Neuronal stem cell (in vitro differentiated cells): ENCODE results near the gene LYPD5.

Source experiments
- DNase-seq: peaks from one replicate; pipeline ENCODE4 v3.0.0-alpha.2; 2013; ENCODE audit warnings: low spot score
- H2AFZ ChIP-seq: one replicate; pipeline ENCODE4 v1.6.1; 2013; ENCODE audit warnings: mild to moderate bottlenecking, low read length, inconsistent platforms
- H2AK5ac ChIP-seq: 2 replicates; pipeline ENCODE4 v1.6.1; 2013; ENCODE audit warnings: low read depth, mild to moderate bottlenecking, inconsistent platforms, low read length, moderate library complexity, mixed read lengths
- H2BK120ac ChIP-seq: 2 replicates; pipeline ENCODE4 v1.6.1; 2013; ENCODE audit warnings: low read depth, mild to moderate bottlenecking, inconsistent platforms, low read length, moderate library complexity, mixed read lengths
- H2BK12ac ChIP-seq: one replicate; pipeline ENCODE4 v1.6.1; 2013; ENCODE audit warnings: low read length, inconsistent platforms
- H2BK15ac ChIP-seq: 2 replicates; pipeline ENCODE4 v1.6.1; 2013; ENCODE audit warnings: mild to moderate bottlenecking, low read length, inconsistent platforms, mixed read lengths
- H2BK5ac ChIP-seq: one replicate; pipeline ENCODE4 v1.6.1; 2013; ENCODE audit warnings: inconsistent platforms, mild to moderate bottlenecking, low read length, moderate library complexity
- H3K14ac ChIP-seq: one replicate; pipeline ENCODE4 v1.6.1; 2013; ENCODE audit warnings: low read length, inconsistent platforms
- H3K18ac ChIP-seq: 2 replicates; pipeline ENCODE4 v1.6.1; 2013; ENCODE audit warnings: low read length, inconsistent platforms
- H3K23ac ChIP-seq: 2 replicates; pipeline ENCODE4 v1.6.1; 2013; ENCODE audit warnings: low read depth, mild to moderate bottlenecking, mixed read lengths, low read length, inconsistent platforms; ENCODE audit not compliant: poor library complexity
- H3K27ac ChIP-seq: replicated peaks from 3 replicates; pipeline ENCODE4 v1.5.1; 2013; ENCODE audit warnings: low read length, inconsistent platforms
- H3K27me3 ChIP-seq, 3 experiments: 2 replicates each; pipeline ENCODE4 v1.6.1; 2013; ENCODE audit warnings: low read length in 3 of 3, mild to moderate bottlenecking in 2 of 3, inconsistent platforms in 1 of 3, low read depth in 1 of 3, mixed read lengths in 1 of 3, moderate library complexity in 1 of 3; ENCODE audit not compliant: control insufficient read depth in 3 of 3, insufficient read depth in 3 of 3
- H3K36me3 ChIP-seq, 2 donors: replicated peaks in 1 of 2; 2 replicates each; pipeline ENCODE4 v1.6.1; 2013; ENCODE audit warnings: low read length in 2 of 2; ENCODE audit not compliant: control insufficient read depth in 2 of 2, insufficient read depth in 2 of 2
- H3K4ac ChIP-seq: 2 replicates; pipeline ENCODE4 v1.6.1; 2013; ENCODE audit warnings: inconsistent platforms, mild to moderate bottlenecking, low read length, moderate library complexity
- H3K4me1 ChIP-seq, 2 donors: 1 replicate in 1 of 2; 2 replicates in 1 of 2; pipeline ENCODE4 v1.6.1; 2013; ENCODE audit warnings: low read length in 2 of 2, low read depth in 1 of 2; ENCODE audit not compliant: control insufficient read depth in 2 of 2, insufficient read depth in 1 of 2
- H3K4me2 ChIP-seq: one replicate; pipeline ENCODE4 v1.6.1; 2013; ENCODE audit warnings: mild to moderate bottlenecking, low read length, inconsistent platforms; ENCODE audit not compliant: insufficient read depth, poor library complexity, severe bottlenecking
- H3K4me3 ChIP-seq, 2 donors: 2 replicates each; pipeline ENCODE4 v1.5.1; 2013; ENCODE audit warnings: low read length in 2 of 2, mild to moderate bottlenecking in 2 of 2, inconsistent platforms in 1 of 2, moderate library complexity in 1 of 2
- H3K79me1 ChIP-seq: one replicate; pipeline ENCODE4 v1.6.1; 2013; ENCODE audit warnings: low read depth, mild to moderate bottlenecking, inconsistent platforms, low read length, moderate library complexity
- H3K9ac ChIP-seq: one replicate; pipeline ENCODE4 v1.6.1; 2013; ENCODE audit warnings: mild to moderate bottlenecking, low read depth, low read length, inconsistent platforms; ENCODE audit not compliant: poor library complexity
- H3K9me3 ChIP-seq, 2 donors: replicated peaks in 1 of 2; 2 replicates each; pipeline versions ENCODE3 to v1.6.1; 2013; ENCODE audit warnings: low read length in 2 of 2, mild to moderate bottlenecking in 2 of 2, inconsistent platforms in 1 of 2, low read depth in 1 of 2, mixed read lengths in 1 of 2, moderate library complexity in 1 of 2; ENCODE audit not compliant: control insufficient read depth in 2 of 2, insufficient read depth in 1 of 2
- H4K8ac ChIP-seq: one replicate; pipeline ENCODE4 v1.6.1; 2013; ENCODE audit warnings: low read depth, mild to moderate bottlenecking, inconsistent platforms, low read length, moderate library complexity
- H4K91ac ChIP-seq: one replicate; pipeline ENCODE4 v1.6.1; 2013; ENCODE audit warnings: low read length, low read depth, mild to moderate bottlenecking, inconsistent platforms; ENCODE audit not compliant: poor library complexity
- WGBS, 2 donors: extraction: QIAGEN DNeasy Blood & Tissue Kit; methylation state at CpG; one replicate each; pipeline ENCODE4 v1.1.7; 2013; ENCODE audit warnings: missing lambda C conversion rate in 2 of 2, mixed read lengths in 1 of 2; ENCODE audit not compliant: insufficient read length in 2 of 2, insufficient replicate concordance in 1 of 2; ENCODE audit errors: extremely low coverage in 2 of 2; 5-methylcytosine and 5-hydroxymethylcytosine counted together

LYPD5 gene

GRCh38 chr19:43783636-43784035 is 18.6 kb downstream of the LYPD5 start:
- no peak overlapping the region for H3K4me3 ChIP-seq
- no peak overlapping the region for H3K4me2 ChIP-seq
- H3K4ac ChIP-seq: no peak overlapping the region
- H3K18ac ChIP-seq: no peak overlapping the region
- H2BK120ac ChIP-seq: no peak overlapping the region
- H3K9me3 ChIP-seq: no peaks in the 10 kb centered on the region
- no peak overlapping the region for H2BK15ac ChIP-seq
- H3K4me1 ChIP-seq: peaks cover 0 to 6% of the 10 kb centered on the region in 2 donors
- no peak overlapping the region for H2BK5ac ChIP-seq
- H2AK5ac ChIP-seq: no peak overlapping the region
- no peak overlapping the region for H3K14ac ChIP-seq
- no peaks in the 10 kb centered on the region for H3K36me3 ChIP-seq
- H4K91ac ChIP-seq: no peak overlapping the region
- H3K9ac ChIP-seq: no peak overlapping the region
- H4K8ac ChIP-seq: no peak overlapping the region
- H3K27me3 ChIP-seq: no peaks in the 10 kb centered on the region
- no peak overlapping the region for H2AFZ ChIP-seq
- no peak overlapping the region for H3K23ac ChIP-seq
- WGBS, 2 donors: no CpG with 5 or more reads among the region's 8 CpGs
- H2BK12ac ChIP-seq: no peak overlapping the region
- H3K27ac ChIP-seq: no peak overlapping the region
- peaks cover 1% of the 10 kb centered on the region for H3K79me1 ChIP-seq
- DNase-seq: no peak

- Histone ChIP-seq H3K9me3 (no peaks in the 10 kb centered on the region), H3K27me3 (no peaks in the 10 kb centered on the region), H3K14ac (no peak overlapping the region), H3K36me3 (no peaks in the 10 kb centered on the region), H3K4me1 (peaks cover under 1 to 9% of the 10 kb centered on the region in 2 donors), H3K18ac (peak overlapping the region; percentile 59), H4K91ac (no peak overlapping the region), H2BK12ac (no peak overlapping the region), H3K4me2 (no peak overlapping the region), H3K4ac (no peak overlapping the region), H2BK5ac (peak overlapping the region; percentile 57), H2AK5ac (peak overlapping the region; percentile 31), H4K8ac (no peak overlapping the region), H2BK120ac (no peak overlapping the region), H3K27ac (no peak overlapping the region), H2BK15ac (no peak overlapping the region), H3K4me3 (no peak overlapping the region), H3K23ac (no peak overlapping the region), H3K79me1 (peaks cover 1% of the 10 kb centered on the region), H2AFZ (no peak overlapping the region), H3K9ac (no peak overlapping the region)
- no peak for DNase-seq
- no CpG with 5 or more reads among the region's 24 CpGs for WGBS, 2 donors
These were observed 19.5 kb downstream of the LYPD5 start for GRCh38 chr19:43782689-43783231.

- Histone ChIP-seq H2AFZ (no peak overlapping the region), H3K4me3 (no peak overlapping the region), H2BK15ac (no peak overlapping the region), H3K36me3 (no peaks in the 10 kb centered on the region), H3K14ac (no peak overlapping the region), H4K8ac (no peak overlapping the region), H3K79me1 (peaks cover 1% of the 10 kb centered on the region), H2AK5ac (peak overlapping the region; percentile 31), H3K4me1 (peaks cover 3 to 12% of the 10 kb centered on the region in 2 donors), H2BK120ac (no peak overlapping the region), H3K4ac (no peak overlapping the region), H3K18ac (peak overlapping the region; percentile 59), H3K23ac (no peak overlapping the region), H3K27me3 (no peaks in the 10 kb centered on the region), H2BK12ac (no peak overlapping the region), H3K27ac (no peak overlapping the region), H4K91ac (no peak overlapping the region), H2BK5ac (peak overlapping the region; percentile 57), H3K9me3 (no peaks in the 10 kb centered on the region), H3K9ac (no peak overlapping the region), H3K4me2 (no peak overlapping the region)
- 100% methylated on average over 2 of the region's 8 CpGs; no CpG with 5 or more reads in 1 of the 2 donors for WGBS, 2 donors
- no peak for DNase-seq
These were observed 20.0 kb downstream of the LYPD5 start for GRCh38 chr19:43782311-43782660.

- no peak overlapping the region for H3K9ac ChIP-seq
- H3K4me1 ChIP-seq: peaks cover 3 to 13% of the 10 kb centered on the region in 2 donors
- H3K9me3 ChIP-seq: no peaks in the 10 kb centered on the region
- H4K91ac ChIP-seq: no peak overlapping the region
- H3K79me1 ChIP-seq: peaks cover 1% of the 10 kb centered on the region
- no peak for DNase-seq
- no peak overlapping the region for H2BK12ac ChIP-seq
- no peak overlapping the region for H3K23ac ChIP-seq
- no CpG with 5 or more reads among the region's 14 CpGs for WGBS, 2 donors
- no peak overlapping the region for H3K14ac ChIP-seq
- H3K27me3 ChIP-seq: no peaks in the 10 kb centered on the region
- H3K18ac ChIP-seq: no peak overlapping the region
- no peak overlapping the region for H3K27ac ChIP-seq
- H3K4me2 ChIP-seq: no peak overlapping the region
- no peak overlapping the region for H2BK120ac ChIP-seq
- H3K36me3 ChIP-seq: no peaks in the 10 kb centered on the region
- no peak overlapping the region for H2BK5ac ChIP-seq
- no peak overlapping the region for H3K4me3 ChIP-seq
- H2BK15ac ChIP-seq: no peak overlapping the region
- no peak overlapping the region for H2AK5ac ChIP-seq
- H3K4ac ChIP-seq: no peak overlapping the region
- H4K8ac ChIP-seq: no peak overlapping the region
- no peak overlapping the region for H2AFZ ChIP-seq
These were observed 20.5 kb downstream of the LYPD5 start for GRCh38 chr19:43781630-43782310.
